ENCODE data around the gene TIMM10. TPM values are rescaled to one million over a fixed set of nuclear protein-coding genes. Genes with fewer than 3 reads are reported as not detected.

TIMM10 gene
- total RNA-seq, 1 donor from 2014 or later, result 39.9 TPM

DNA sequence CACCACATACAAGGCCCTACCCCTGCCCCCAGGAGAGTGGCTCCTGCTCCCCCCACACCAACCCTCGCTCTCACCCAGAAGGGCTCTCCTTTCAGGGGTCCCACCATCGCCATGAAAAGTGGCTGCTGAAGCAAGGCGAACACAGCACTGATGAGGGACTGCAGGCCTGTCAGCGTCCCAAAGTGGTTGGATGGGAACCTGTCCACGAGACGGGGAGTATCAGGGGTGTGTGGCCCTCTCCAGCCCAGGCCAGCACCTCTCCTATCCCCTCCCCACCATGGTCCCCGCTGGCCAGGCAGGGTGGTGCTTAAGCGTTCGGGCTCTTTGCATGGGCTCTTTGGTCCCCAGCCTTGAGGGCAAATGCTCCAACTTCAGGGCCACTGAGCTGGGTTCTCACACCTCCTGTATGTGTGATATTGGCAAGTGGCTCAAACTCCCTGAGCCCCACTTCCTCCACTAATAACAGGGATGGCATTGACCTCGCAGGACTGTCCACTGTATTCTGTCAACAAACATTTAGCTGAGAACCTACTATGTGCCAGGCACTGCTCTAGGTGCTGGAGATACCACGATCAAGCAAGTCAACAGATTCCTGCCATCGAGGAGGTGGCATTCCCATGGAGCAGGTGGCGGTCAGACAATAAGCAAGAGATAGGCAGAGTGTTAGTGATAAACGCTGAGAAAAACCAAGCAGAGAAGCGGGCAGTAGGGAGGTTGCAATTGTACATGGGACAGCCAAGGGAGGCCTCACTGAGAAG lies 43.4 kb downstream of the TIMM10 start:
- DNase-seq (ENCODE audit: low spot score in 2 of 2) (no peak), FAIRE-seq (no peak)

DNA sequence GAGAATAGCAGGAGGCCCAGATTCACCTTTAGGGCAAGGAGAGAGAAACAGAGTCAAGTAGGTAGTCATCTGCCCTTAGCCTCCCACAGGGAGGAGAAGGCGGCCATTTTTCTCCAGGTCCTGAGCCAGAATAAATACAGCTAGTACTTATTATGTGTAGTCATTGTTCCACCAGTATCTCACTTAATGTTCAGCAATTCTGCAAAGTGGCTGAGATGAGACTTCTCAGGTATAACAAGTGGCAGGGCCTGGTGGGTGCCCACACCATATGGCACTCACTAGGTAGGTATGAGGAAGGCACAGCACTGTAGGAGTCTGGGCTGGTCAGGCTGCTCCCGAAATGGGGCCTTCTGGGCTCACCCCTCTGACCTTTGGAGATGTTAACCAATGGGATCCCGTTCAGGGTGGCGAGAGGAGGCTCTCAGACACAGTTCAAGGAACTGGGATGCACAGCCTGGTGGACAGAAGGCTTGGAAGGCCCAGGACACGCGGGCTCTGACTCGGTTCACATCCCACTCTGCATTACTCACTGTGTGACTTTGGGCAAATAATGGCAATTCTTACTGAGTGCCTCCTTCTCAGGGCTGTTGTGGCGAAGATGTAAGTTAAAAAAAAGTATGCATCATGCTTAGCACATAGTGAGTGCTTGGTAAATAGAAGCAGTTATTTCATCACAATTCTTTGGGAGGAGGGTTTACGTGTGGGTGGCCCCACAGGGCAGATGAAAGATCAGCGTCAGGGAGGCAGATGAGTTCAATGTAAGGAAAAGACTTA lies 45.1 kb downstream of the TIMM10 start:
- DNase-seq (ENCODE audit: low spot score in 2 of 2) (no peak), FAIRE-seq (no peak)

DNA sequence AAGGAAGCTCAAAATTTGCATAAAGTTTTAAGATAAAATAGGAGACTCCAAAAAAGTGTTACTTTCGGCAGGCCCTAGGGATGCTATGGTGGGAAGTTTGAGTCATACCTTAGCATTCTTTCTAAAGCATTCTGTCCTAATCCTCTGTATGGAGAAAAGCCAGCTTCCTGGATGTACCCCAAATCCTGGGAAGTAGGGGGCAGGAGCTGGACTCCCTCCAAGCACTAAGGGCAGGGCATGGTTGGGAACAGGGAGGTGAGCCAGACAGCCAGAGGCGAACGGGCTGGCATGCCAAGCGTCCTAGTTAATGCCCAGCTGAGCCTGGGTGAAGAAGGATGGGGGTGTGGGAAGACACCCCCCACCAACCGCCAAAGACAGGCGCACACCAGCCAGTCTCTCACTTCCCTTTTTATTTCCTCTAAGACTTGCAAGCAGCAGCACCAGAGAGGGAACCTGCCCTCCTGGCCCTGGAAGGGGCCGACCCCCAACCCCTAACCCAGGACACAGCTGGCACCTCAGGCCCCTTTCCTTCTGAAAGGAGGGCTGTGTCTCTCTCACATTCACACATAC lies 46.3 kb downstream of the TIMM10 start:
- DNase-seq (ENCODE audit: low spot score in 2 of 2), result no peak
- FAIRE-seq, result no peak

DNA sequence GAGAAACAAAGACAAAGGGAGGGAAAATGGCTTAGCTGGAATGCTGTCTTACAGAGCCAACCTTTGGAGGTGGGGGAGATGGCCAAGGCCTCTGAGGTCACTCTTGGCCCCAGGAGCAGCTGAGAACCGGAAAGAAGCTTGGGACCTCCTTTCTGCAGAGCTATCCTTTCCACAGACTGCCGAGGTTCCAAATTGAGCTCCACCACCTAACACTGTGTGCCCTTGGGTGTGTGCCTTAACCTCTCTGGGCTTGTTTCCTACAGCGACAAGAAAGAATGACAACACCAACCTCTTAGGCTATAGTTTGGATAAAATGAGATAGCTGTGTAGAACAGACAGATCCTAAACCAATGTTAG lies 47.0 kb downstream of the TIMM10 start:
- DNase-seq (ENCODE audit: low spot score in 2 of 2) (no peak), FAIRE-seq (no peak)

DNA sequence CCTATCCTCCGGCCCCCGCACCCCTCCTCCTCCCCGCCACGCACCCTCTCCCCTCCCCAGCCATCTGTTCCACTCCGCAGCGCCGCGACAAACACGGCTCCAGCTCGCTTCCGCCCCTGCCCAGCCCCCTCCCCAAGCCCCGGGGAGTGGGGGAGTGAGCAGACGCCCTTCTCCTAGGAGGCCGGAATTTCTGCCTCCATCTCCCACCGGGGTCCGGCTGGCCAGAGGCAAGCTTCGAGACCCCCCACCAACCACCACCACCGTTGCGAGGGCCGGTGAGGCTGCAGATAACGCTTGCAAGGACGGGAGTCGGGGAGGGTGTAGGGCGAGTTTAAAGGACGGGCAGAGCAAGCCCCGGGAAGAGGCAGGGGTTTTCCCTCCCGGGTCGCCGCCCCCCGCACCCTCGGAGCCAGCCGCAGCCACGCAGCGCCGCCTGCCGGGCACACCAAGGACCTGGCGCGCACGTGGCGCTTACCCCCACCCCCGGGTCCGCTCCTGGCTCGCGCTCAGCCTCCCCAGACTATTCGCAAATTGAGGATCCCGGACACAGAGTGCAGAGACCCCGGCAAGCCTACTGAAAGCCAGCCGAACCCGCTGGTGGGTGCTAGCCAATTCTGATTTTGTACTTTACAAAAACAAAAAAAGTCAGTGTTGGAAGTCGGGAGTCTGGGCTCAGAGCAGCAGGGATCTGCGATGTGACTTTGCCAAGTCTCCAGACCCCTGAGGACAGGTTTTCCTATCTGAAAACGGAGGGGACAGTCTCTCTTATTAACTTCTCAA lies 47.6 kb downstream of the TIMM10 start:
- peak in 1 of 2 donors; percentile 71 for DNase-seq (ENCODE audit: low spot score in 2 of 2)

DNA sequence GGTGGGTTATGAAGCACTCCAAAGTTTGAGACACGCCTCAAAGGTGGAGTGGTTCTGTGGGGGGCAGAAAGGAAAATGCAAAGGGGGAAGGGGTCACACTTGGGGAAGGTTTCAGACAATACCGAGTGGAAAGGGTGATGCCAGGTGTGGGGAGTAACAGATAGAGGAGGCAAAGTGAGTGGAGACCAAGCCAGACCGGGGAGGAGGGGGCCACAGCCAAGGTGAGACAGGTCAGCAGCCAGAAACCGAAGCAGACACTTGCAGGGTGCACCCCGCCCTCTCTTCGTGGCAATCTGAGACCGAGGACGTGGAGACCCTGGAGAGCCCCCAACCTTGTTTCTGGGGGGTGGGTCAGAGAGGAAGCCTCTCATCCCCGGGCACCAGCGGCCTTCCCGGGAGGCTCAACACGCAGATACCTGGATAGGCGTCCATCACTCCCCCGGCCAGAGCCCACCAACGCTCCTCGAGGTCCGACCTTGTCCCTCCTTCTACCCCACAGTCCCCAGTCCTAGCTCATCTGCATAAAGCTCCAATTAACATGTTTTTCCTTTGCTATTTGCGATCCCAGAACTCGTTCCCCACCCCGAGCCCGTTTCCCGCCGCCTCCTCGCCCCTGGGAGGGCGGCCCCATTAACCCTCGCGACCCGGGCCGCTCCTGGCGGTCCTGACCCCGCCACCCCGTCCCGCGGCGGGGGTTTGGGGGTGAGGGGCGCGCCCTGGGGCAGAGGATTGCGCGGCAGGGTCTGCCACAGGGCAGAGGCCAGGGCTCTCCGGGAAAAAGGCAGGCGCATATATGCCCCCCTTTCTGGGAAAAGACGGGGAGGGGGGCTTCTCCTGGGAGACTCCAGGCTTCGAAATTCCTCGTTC lies 48.4 kb downstream of the TIMM10 start:
- FAIRE-seq (no peak), DNase-seq (ENCODE audit: low spot score in 2 of 2) (no peak)

More for the DNA sequence above, 47.6 kb downstream of the TIMM10 start:
- no peak for FAIRE-seq

DNA sequence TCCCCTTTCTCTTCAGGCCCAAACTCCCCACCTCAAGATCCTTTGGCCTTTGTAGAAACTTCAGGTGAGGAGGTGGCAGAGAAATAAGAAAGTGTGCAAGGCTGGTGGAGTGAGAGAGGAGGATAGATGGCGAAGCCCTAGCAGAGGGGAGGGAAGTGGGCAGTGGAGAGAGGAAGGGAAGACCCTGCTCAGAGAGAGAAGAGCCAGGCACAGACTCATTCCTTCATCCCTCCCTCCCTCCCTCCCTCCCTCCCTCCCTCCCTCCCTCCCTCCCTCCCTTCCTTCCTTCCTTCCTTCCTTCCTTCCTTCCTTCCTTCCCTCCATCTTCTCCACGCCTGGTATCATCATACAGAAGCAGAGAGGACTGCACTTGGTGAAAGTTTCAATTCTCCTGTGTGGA lies 49.2 kb downstream of the TIMM10 start:
- DNase-seq (ENCODE audit: low spot score in 2 of 2), result no peak
- no peak for FAIRE-seq

DNA sequence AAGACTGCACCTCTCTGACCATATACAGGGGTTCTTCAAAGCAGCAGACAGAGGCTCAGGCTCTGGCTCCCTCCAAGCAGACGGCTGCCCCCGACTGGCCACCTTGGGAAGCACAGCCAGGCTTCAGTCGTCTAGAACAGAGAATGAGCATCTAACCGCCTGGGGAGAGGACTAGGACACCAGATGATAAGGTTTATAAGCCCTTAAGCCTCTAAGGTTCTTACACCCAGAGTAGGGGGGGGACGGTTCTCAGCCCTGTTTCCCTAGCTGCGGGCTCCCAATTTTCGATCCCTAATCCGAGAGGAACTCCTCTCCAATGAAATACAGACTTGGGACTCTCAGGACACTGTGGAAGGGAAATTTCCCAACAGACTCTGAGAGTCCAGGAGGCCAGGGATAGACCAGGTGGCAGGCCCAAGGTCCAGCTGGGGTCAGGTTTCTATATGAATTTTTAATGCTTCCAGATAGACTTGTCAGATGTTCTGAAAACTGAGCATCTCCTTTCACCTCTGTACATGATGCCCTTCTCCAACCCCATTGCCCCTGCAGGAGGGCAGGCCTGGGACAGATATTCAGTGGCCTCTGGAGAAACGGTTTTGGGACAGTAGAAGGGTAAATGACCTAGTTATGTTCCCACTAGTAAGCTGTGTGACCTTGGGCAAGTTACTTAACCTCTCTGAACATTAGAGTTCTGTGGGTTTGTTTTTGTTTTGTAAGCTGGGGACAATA lies 50.0 kb downstream of the TIMM10 start:
- FAIRE-seq (no peak), DNase-seq (ENCODE audit: low spot score in 2 of 2) (peak in 1 of 2 donors; percentile 67)

DNA sequence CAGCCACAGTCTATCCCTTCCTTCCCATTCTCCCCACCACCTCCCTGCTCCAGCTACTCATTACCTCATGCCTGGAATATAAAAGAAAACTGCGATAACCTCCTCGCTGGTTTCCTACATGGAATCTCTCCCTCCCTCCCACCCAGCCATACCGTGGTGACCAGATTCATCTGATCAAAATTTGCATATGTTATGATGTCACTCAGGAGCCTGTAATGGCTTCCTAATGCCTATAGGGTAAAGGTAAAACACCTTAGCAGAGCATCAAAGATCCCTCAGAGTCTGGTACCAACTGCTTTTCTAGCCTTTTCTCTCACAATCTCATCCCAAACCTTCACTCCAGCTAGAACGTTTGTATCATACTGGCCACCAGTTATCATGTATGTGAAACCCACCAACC lies 50.6 kb downstream of the TIMM10 start:
- FAIRE-seq, result no peak
- DNase-seq (ENCODE audit: low spot score in 2 of 2), result no peak

DNA sequence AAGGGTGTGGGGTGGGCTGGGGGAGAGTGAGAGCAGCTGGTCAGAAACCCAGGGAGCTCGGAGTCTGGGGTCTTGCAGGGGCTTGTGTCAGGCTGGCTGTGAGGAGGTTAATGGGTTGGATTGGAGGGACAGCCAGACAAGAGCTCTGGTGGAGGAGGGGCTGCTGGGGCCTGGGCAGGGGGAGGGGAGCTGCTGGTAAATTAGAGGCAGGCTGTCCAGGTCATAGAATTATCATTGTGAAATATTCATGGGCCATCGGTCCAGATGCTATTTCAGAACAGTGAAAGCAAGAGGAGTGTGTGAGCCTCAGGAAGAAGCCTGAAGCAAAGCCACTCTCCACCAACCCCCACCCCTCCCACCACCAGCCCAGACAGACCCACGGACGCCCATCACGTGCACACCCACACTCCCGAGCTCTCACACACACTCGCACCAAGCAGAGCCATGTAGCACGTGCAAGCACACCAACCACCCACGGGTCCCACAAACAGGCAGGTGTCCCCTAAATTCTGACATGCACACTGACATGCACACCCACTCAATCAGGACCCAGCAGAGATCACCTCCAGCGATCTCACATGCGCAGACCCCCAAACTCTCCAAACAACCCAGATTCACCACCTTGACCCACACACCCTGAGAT lies 51.4 kb downstream of the TIMM10 start:
- DNase-seq (ENCODE audit: low spot score in 2 of 2), result no peak
- no peak for FAIRE-seq

Small RNA genes within 50 kb of the gene (small RNA-seq; reads per million reads assigned to genes)
- not detected for gene RN7SL605P

Other genes starting within 250 kb of the TIMM10 start
- gene TNKS1BP1, start 205.8 kb downstream of the TIMM10 start, total RNA-seq, result 20.0 TPM
- 53.8 TPM for gene SSRP1, start 194.9 kb downstream of the TIMM10 start, total RNA-seq
- not detected for gene P2RX3, start 192.4 kb downstream of the TIMM10 start, total RNA-seq
- gene PRG3, start 149.6 kb downstream of the TIMM10 start, total RNA-seq, result not detected
- gene PRG2, start 140.1 kb downstream of the TIMM10 start, total RNA-seq, result not detected
- gene SLC43A3, start 103.6 kb downstream of the TIMM10 start, total RNA-seq, result 4.1 TPM
- gene RTN4RL2, start 70.2 kb downstream of the TIMM10 start, total RNA-seq, result 0.41 TPM
- gene SLC43A1, start 15.1 kb downstream of the TIMM10 start, total RNA-seq, result 2.0 TPM
- gene SMTNL1, start 6.8 kb upstream of the TIMM10 start, total RNA-seq, result not detected
- gene UBE2L6, start 36.9 kb upstream of the TIMM10 start, total RNA-seq, result 57.9 TPM
- gene SERPING1, start 66.9 kb upstream of the TIMM10 start, total RNA-seq, result 7.3 TPM
- 5.3 TPM for gene YPEL4, start 119.2 kb upstream of the TIMM10 start, total RNA-seq
- 17.1 TPM for gene CLP1, start 127.0 kb upstream of the TIMM10 start, total RNA-seq
- 15.1 TPM for gene ZDHHC5, start 137.4 kb upstream of the TIMM10 start, total RNA-seq
- 33.4 TPM for gene MED19, start 181.5 kb upstream of the TIMM10 start, total RNA-seq
- gene TMX2, start 181.8 kb upstream of the TIMM10 start, total RNA-seq, result 39.1 TPM
- 48.9 TPM for gene SELENOH, start 210.7 kb upstream of the TIMM10 start, total RNA-seq
- gene BTBD18, start 221.1 kb upstream of the TIMM10 start, total RNA-seq, result not detected
- gene CTNND1, start 231.0 kb upstream of the TIMM10 start, total RNA-seq, result 96.6 TPM

Data from frontal cortex (tissue), 4 donors.